ENCODE results near the gene ACOT7.

- TF ChIP-seq CTCF (IDR thresholded peaks at IDR 0.05) (no peak), EZH2 (IDR thresholded peaks at IDR 0.05; ENCODE audit: borderline replicate concordance, insufficient read depth, low read depth, low read length, poor library complexity, severe bottlenecking) (no peak)
These were observed 9.4 kb downstream of the ACOT7 start for GRCh38 chr1:6384135-6384534.
